KMS-11 (cell line): ENCODE results near the gene POU2F1.

Source experiments
- H2AFZ ChIP-seq: fragments of 200-600 bp; sonication (generic); 2 replicates; pipeline ENCODE4 v1.6.1; 2016; ENCODE audit warnings: antibody characterized with exemption, mixed run types, low read depth
- H3K27ac ChIP-seq: fragments of 200-600 bp; sonication (generic); 2 replicates; pipeline ENCODE4 v1.6.1; 2016; ENCODE audit warnings: mild to moderate bottlenecking, mixed run types
- H3K27me3 ChIP-seq: fragments of 200-600 bp; sonication (generic); 2 replicates; pipeline ENCODE4 v1.6.1; 2017; ENCODE audit warnings: mild to moderate bottlenecking, low read depth, mixed run types, moderate library complexity; ENCODE audit not compliant: insufficient read depth
- H3K36me3 ChIP-seq: fragments of 200-600 bp; sonication (generic); 2 replicates; pipeline ENCODE4 v1.6.1; 2017; ENCODE audit warnings: mild to moderate bottlenecking, mixed run types; ENCODE audit not compliant: insufficient read depth
- H3K4me1 ChIP-seq: fragments of 200-600 bp; sonication (generic); 2 replicates; pipeline ENCODE4 v1.6.1; 2016; ENCODE audit warnings: mild to moderate bottlenecking, low read depth, mixed run types; ENCODE audit not compliant: poor library complexity, severe bottlenecking
- H3K4me2 ChIP-seq: fragments of 200-600 bp; sonication (generic); 2 replicates; pipeline ENCODE4 v1.7.0; 2016; ENCODE audit warnings: mild to moderate bottlenecking, mixed run types
- H3K4me3 ChIP-seq: fragments of 200-600 bp; sonication (generic); IDR thresholded peaks from 2 replicates; pipeline ENCODE4 v1.6.1; 2017; ENCODE audit warnings: low read depth, low read length, mixed read lengths; ENCODE audit not compliant: insufficient read depth
- H3K79me2 ChIP-seq: fragments of 200-600 bp; sonication (generic); 2 replicates; pipeline ENCODE4 v1.6.1; 2016; ENCODE audit warnings: low read depth, mixed run types; ENCODE audit not compliant: insufficient read depth
- H3K9ac ChIP-seq: fragments of 200-600 bp; sonication (generic); 2 replicates; pipeline ENCODE4 v1.6.1; 2016; ENCODE audit warnings: mild to moderate bottlenecking, mixed run types
- H4K20me1 ChIP-seq: fragments of 200-600 bp; sonication (generic); 2 replicates; pipeline ENCODE4 v1.6.1; 2016; ENCODE audit warnings: mild to moderate bottlenecking, mixed run types; ENCODE audit not compliant: insufficient read depth
- CTCF ChIP-seq: fragments of 200-600 bp; sonication (generic); conservative IDR thresholded peaks from 2 replicates; pipeline ENCODE4 v1.6.1; 2017; ENCODE audit warnings: low read depth, mild to moderate bottlenecking, antibody characterized with exemption, low read length, moderate library complexity, mixed read lengths

Gene POU2F1

GRCh38 chr1:167419245-167419644 is 198.6 kb downstream of the POU2F1 start:
- H3K27me3 ChIP-seq = no peaks in the 10 kb centered on the region
- no peak overlapping the region for H3K27ac ChIP-seq
- no peak overlapping the region for H3K4me2 ChIP-seq
- H2AFZ ChIP-seq = no peak overlapping the region
- H4K20me1 ChIP-seq = no peaks in the 10 kb centered on the region
- no peak overlapping the region for H3K9ac ChIP-seq
- H3K4me1 ChIP-seq = no peaks in the 10 kb centered on the region
- no peak for TF ChIP-seq CTCF
- no peak overlapping the region for H3K4me3 ChIP-seq
- no peaks in the 10 kb centered on the region for H3K36me3 ChIP-seq
- H3K79me2 ChIP-seq = no peaks in the 10 kb centered on the region

- no peaks in the 10 kb centered on the region for H3K4me1 ChIP-seq
- no peak overlapping the region for H3K4me2 ChIP-seq
Measured at GRCh38 chr1:167420510-167420909, 199.8 kb downstream of the POU2F1 start.

GRCh38 chr1:167423684-167424619 is 203.3 kb downstream of the POU2F1 start:
- no peaks in the 10 kb centered on the region; the same call in 1 of the 2 replicates for H4K20me1 ChIP-seq
- no peaks in the 10 kb centered on the region for H3K4me1 ChIP-seq
- TF ChIP-seq CTCF = no peak
- no peak overlapping the region for H3K4me2 ChIP-seq
- no peaks in the 10 kb centered on the region for H3K27me3 ChIP-seq
- H3K27ac ChIP-seq = no peak overlapping the region
- no peaks in the 10 kb centered on the region for H3K79me2 ChIP-seq
- no peak overlapping the region for H3K4me3 ChIP-seq
- H3K36me3 ChIP-seq = no peaks in the 10 kb centered on the region
- H3K9ac ChIP-seq = no peak overlapping the region
- H2AFZ ChIP-seq = no peak overlapping the region

More at GRCh38 chr1:167420510-167420909, 199.8 kb downstream of the POU2F1 start:
- Histone ChIP-seq H3K27me3 (no peaks in the 10 kb centered on the region), H2AFZ (no peak overlapping the region), H3K36me3 (no peaks in the 10 kb centered on the region), H4K20me1 (no peaks in the 10 kb centered on the region), H3K27ac (no peak overlapping the region), H3K4me3 (no peak overlapping the region), H3K79me2 (no peaks in the 10 kb centered on the region), H3K9ac (no peak overlapping the region)
- no peak for TF ChIP-seq CTCF

- TF ChIP-seq CTCF = no peak
- H3K4me3 ChIP-seq = no peak overlapping the region
- H3K79me2 ChIP-seq = no peaks in the 10 kb centered on the region
- no peak overlapping the region for H3K4me2 ChIP-seq
- H4K20me1 ChIP-seq = no peaks in the 10 kb centered on the region; the same call in 1 of the 2 replicates
- H2AFZ ChIP-seq = no peak overlapping the region
- no peaks in the 10 kb centered on the region for H3K36me3 ChIP-seq
- H3K9ac ChIP-seq = no peak overlapping the region
- no peaks in the 10 kb centered on the region for H3K4me1 ChIP-seq
- no peak overlapping the region for H3K27ac ChIP-seq
- no peaks in the 10 kb centered on the region for H3K27me3 ChIP-seq
Measured at GRCh38 chr1:167425482-167425881, 204.8 kb downstream of the POU2F1 start.
